ENCODE measurements around the gene WNK2. TPM values are rescaled to one million over a fixed set of nuclear protein-coding genes. Genes with fewer than 3 reads are reported as not detected.

WNK2 gene
- total and polyA plus RNA-seq, 8 donors = 0.93 to 10.4 (median 7.4) TPM

DNA sequence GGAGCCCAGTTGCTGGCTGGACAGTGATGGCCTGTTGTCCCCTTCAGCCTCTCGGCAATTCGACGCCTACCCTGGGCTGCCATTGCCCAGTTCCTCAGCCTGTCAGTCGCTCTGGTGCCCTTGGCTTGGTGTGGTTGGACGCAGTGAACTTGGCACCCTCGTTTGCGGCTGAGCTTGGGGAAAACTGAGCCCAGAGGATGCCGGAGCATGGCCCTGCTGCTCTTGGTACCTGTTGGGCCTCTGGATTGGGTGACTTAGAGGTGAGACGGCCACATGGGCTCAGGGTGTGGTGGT is 16.5 kb downstream of the WNK2 start:
- peak in 1 of 4 donors; percentile 26 for DNase-seq
- Histone ChIP-seq H3K4me3 (no peak overlapping the region), H3K27ac (no peak overlapping the region), H3K36me3 (no peaks in the 10 kb centered on the region), H3K27me3 (no peaks in the 10 kb centered on the region), H3K4me1 (no peaks in the 10 kb centered on the region), H3K9me3 (no peaks in the 10 kb centered on the region)
- TF ChIP-seq, protein P1, sequence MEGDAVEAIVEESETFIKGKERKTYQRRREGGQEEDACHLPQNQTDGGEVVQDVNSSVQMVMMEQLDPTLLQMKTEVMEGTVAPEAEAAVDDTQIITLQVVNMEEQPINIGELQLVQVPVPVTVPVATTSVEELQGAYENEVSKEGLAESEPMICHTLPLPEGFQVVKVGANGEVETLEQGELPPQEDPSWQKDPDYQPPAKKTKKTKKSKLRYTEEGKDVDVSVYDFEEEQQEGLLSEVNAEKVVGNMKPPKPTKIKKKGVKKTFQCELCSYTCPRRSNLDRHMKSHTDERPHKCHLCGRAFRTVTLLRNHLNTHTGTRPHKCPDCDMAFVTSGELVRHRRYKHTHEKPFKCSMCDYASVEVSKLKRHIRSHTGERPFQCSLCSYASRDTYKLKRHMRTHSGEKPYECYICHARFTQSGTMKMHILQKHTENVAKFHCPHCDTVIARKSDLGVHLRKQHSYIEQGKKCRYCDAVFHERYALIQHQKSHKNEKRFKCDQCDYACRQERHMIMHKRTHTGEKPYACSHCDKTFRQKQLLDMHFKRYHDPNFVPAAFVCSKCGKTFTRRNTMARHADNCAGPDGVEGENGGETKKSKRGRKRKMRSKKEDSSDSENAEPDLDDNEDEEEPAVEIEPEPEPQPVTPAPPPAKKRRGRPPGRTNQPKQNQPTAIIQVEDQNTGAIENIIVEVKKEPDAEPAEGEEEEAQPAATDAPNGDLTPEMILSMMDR (IDR thresholded peaks at IDR 0.05) = no peak
- intact Hi-C loops (cut with DNase I) = no loop called here
- no peak for ATAC-seq

DNA sequence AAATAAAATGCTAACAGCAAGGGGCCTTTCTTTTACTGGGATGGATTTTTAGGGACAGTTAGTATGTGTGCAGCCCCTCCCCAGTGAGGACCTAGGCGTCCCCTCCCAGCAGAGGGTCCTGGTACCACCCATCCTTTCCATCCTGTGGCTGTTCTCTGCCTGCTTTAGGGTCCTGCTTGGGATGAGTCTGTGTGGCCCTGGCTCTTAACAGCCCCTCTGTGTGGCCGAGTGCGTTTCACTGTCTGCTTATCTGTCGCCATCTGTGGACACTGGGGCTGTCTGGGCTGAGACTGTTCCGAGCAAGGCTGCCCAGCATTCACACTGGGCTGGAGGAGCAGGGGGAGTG is 17.0 kb downstream of the WNK2 start:
- DNase-seq = no peak
- TF ChIP-seq, protein P1 (IDR thresholded peaks at IDR 0.05) = no peak
- intact Hi-C loops (cut with DNase I) = no loop called here

DNA sequence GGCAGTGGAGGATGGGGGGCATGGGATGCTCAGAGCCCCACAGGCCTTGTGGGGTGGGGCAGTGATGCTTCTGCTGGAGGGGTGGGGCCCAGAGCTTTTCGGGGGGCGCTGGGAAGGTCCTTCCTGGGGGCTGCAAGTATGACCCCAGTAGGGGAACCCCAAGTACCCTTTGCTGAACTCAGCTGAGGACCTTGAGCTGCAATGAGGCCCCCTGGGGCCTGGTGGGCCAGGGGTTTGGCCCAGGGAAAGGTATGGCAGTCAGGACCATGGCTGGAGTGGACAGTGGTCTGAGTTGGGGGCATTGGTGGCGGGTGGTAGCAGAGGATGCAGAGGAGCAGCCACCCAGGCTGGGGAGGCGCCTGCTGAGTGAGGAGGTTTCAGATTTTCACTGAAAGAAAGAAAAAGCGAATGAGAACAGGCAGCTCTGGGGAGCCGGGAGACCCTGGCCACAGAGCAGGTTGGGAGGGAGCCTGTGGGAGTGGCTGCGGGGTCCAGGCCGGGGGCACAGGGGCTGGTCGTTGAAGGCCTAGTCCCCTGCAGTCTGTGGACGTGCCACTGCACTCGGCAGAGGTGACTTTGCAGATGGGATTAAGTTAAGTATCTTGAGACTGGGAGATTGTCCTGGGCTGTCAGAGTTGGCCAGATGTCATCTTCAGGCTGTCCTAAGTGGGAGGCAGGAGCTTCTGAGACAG is 19.2 kb downstream of the WNK2 start:
- H3K4me3 ChIP-seq = no peak overlapping the region
- H3K27ac ChIP-seq = no peak overlapping the region
- no peaks in the 10 kb centered on the region for H3K9me3 ChIP-seq
- DNase-seq = peak in 1 of 4 donors; percentile 41
- H3K4me1 ChIP-seq = no peaks in the 10 kb centered on the region
- intact Hi-C loops (cut with DNase I) = no loop called here
- ATAC-seq = no peak
- H3K36me3 ChIP-seq = no peaks in the 10 kb centered on the region
- no peaks in the 10 kb centered on the region for H3K27me3 ChIP-seq
- TF ChIP-seq, protein P1 (IDR thresholded peaks at IDR 0.05) = no peak

More for the DNA sequence above, 17.0 kb downstream of the WNK2 start:
- Histone ChIP-seq H3K36me3 (no peaks in the 10 kb centered on the region), H3K27me3 (no peaks in the 10 kb centered on the region), H3K4me3 (no peak overlapping the region), H3K27ac (no peak overlapping the region), H3K9me3 (no peaks in the 10 kb centered on the region), H3K4me1 (no peaks in the 10 kb centered on the region)
- no peak for ATAC-seq

DNA sequence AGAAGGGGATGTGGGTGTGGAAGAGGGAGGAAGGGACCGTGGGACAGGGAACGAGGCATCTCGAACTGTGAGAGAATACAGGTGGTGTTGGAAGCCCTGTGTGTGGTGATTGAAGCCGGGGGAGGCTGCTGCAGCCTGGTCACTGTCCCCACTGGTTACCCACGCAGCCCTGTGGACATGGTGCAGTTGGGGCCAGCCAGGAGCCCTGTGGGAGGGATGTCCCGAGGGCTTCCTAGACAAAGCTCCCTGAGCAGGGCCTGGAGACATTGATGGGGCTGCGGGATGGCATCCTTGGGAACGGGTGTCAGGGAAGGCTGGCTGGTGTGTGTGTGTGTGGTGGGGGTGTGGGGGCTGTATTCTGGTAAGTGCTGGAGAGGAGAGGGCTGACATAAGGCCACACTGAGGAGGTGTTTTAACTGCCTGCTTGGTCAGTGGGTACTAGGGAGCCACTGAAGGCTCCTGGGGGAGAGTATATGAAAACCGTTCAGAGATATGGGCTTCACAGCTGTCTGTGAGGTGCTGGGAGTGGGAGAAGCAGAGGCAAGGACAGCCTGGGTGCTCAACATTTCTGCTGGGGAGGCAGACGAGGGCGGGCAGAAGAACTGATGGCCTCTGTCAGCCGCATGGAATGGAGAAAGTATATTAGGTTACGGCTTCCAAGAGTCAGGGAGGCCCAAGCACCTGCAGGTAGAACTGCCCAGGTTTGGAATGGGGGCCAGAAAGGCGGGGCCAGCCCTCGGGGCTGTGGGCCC is 20.0 kb downstream of the WNK2 start:
- Histone ChIP-seq H3K4me3 (no peak overlapping the region), H3K36me3 (no peaks in the 10 kb centered on the region), H3K4me1 (no peaks in the 10 kb centered on the region), H3K27ac (no peak overlapping the region), H3K9me3 (no peaks in the 10 kb centered on the region), H3K27me3 (no peaks in the 10 kb centered on the region)
- ATAC-seq (no peak), DNase-seq (peak in 1 of 4 donors; percentile 62)
- intact Hi-C loops (cut with DNase I) = no loop called here
- TF ChIP-seq, protein P1 (IDR thresholded peaks at IDR 0.05) = no peak

DNA sequence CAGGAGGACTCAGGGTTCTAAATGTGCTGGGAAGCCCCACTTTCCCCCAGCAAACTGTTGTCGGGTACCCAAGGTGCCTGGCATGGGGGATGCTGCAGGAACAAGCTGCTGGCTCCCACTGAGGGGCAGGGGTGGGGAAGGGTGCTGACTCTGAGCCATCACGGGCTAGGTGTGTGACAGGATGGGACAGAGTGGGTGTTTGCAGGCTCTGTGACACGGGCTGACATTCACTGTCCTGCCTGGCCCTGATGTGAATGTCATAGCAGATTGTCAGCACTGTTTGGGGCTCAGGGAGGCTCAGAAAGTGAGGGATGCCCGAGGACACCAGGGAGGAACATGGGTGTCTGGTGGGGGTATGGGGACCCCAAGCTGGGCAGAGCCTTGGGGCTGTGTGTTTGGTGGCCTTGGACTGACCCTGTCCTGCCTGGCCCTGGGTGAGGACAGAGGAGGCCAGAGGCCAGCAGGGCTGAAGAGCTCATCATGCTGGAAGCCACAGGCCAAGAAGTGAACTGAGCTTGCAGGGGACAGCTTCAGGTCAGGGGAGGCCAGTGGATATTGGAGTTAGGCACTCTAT is 20.6 kb downstream of the WNK2 start:
- no peak overlapping the region for H3K27ac ChIP-seq
- TF ChIP-seq, protein P1 (IDR thresholded peaks at IDR 0.05) = no peak
- no peaks in the 10 kb centered on the region for H3K9me3 ChIP-seq
- no peaks in the 10 kb centered on the region for H3K4me1 ChIP-seq
- DNase-seq (peak in 1 of 4 donors; percentile 35), ATAC-seq (no peak)
- H3K36me3 ChIP-seq = no peaks in the 10 kb centered on the region
- no peaks in the 10 kb centered on the region for H3K27me3 ChIP-seq
- H3K4me3 ChIP-seq = no peak overlapping the region
- intact Hi-C loops (cut with DNase I) = no loop called here
